HG02981 (cell line): ENCODE measurements around the gene PKDCC.
A peak's percentile ranks its signal among the peaks of the same experiment; 100 is the strongest.

Source experiments
- ATAC-seq: cut with Tn5 transposase; IDR thresholded peaks from one replicate; pipeline ENCODE4 v1.9.1; 2021; ENCODE audit warnings: mild to moderate bottlenecking, moderate library complexity; ENCODE audit not compliant: unreplicated experiment

PKDCC gene

DNA sequence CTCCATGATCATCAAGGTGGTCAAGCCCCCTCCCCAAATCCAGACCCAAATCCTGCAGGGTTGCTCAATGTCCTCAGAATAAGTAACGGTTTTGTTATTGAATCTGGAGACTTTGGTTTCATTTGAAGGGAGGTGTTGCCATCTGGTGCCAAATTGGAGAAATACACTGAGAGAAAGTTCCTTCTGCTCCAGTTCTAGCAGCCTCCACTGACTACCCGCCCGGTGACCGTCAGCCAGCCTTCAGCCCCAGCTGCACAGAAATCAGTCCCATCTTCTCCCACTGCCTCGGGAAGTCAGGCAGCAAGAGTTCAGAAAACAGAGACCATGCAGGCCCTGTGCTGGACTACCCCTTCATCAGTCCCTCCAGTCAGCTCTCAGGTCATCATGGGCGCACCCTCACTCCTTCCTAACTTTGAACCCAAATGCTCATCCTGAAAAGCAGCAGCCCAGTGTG lies 38.7 kb downstream of the PKDCC start:
- no peak for ATAC-seq

DNA sequence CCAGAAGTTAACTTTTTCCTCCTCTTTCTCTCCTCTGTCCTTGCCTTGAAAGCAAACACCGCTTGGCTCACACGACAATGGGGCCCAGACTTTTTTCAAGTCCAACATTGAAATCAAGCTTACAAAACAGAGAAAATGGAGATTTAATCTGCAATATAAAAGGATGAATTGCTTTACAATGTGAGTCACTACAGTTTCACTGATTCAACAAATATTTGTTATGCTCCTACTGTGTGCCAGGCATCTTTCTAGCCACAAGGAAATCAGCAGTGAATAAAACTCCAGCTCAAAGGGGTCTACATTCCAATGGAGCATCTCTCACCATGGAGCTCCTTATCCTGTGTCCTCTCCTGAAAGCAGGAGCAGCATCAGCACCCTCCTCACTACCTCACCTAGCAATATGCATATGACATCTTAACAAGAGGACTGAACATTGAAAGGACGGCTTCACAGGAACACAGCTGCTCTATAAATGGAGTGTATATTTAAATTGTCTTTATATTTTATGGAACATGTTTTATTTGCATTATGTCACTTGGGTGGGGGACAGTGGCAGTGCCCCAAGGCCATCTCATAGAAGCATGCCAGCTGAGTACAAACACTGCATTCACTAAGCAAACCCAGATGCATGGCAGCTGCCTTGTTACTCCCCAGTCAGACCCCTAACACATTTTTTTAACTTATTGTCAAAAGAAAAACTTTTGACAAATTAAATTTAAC lies 39.5 kb downstream of the PKDCC start:
- no peak for ATAC-seq

- ATAC-seq, result no peak
Observed at GRCh38 chr2:42087857-42088195, 40.0 kb downstream of the PKDCC start.

GRCh38 chr2:42089340-42089925 lies 41.6 kb downstream of the PKDCC start:
- ATAC-seq, result peak; percentile 86

- ATAC-seq, result no peak
Observed at GRCh38 chr2:42090216-42090615, 42.4 kb downstream of the PKDCC start.

DNA sequence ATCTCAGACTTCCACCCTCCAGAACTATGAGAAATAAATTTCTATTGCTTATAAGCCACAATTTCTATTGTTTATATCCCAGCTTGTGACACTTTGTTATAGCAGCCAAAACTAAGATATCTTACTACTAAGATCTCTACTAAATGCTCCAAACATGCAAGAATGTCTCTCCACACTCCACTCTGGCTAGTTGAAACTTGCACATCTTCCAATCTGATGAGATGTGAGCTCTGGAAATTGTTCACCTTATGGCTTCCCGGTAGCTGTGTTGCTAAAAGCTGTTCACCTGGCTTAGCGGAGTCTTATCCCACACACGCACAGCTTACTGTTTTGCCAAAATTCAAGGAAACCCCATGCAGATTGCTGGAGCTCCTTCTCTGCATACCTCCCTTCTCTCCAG lies 43.9 kb downstream of the PKDCC start:
- no peak for ATAC-seq

GRCh38 chr2:42092084-42092996 lies 44.5 kb downstream of the PKDCC start:
- no peak for ATAC-seq

DNA sequence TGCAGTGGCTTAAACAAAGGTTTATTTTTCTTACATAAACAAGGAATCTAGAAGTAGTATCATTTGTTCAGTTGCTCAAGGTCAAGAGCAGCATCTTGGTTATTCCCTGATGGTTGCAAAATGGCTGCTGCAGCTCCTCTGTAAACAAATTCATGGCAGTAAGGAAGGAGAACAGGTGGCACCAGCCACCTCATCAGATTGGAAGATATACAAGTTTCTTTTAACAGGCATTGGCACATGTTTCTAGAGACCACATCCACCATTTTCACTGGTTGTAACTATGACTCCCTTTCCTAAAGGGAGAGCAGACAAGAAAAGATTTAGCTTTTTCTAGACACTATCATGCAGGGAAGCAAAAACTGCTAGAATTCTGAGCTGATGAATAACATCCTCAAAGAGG lies 46.3 kb downstream of the PKDCC start:
- ATAC-seq, result no peak

GRCh38 chr2:42095923-42096408 lies 48.1 kb downstream of the PKDCC start:
- ATAC-seq, result no peak

GRCh38 chr2:42096869-42097591 lies 49.2 kb downstream of the PKDCC start:
- peak; percentile 35 for ATAC-seq

DNA sequence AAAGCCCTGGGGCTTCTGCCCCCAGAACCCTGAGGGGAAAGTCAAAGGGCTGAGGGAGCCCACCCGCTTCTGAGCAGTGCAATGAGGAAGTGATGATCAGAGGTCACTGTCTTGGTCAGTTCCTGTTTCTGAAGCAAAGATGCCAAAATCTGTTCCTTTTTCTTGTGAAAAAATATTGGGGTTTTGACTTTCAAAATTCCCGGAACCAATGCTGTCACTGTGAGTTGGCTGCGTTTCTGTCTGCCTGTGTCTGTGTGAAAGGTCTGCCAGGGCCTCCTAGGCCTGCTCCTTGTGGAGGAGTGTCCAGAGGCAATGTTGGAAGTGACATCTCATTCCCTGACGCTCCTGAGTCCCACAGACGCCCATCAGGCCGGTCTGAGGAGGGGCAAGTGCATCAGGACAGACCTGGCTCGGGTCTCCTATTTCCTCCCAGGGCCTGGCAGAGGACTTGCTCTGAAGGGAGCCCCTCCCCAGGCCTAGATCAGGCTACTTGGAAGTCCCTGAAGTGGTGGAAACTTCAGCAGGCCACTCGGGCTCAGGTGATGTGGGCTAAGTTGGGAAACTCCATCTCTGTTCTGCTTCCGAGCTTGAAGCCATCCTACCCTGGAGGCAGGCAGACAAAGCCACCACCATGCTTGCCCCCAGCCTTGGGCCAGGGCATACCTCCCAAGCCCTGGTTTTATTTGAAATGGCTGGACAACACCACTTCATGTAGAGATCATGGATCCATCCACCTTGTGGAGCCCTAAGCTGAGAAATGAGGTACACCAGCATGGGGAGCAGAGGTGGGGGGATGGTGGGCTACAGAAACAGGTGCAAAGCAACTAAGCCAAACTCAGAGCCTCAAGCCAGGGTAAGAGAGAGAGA lies 51.0 kb downstream of the PKDCC start:
- no peak for ATAC-seq

DNA sequence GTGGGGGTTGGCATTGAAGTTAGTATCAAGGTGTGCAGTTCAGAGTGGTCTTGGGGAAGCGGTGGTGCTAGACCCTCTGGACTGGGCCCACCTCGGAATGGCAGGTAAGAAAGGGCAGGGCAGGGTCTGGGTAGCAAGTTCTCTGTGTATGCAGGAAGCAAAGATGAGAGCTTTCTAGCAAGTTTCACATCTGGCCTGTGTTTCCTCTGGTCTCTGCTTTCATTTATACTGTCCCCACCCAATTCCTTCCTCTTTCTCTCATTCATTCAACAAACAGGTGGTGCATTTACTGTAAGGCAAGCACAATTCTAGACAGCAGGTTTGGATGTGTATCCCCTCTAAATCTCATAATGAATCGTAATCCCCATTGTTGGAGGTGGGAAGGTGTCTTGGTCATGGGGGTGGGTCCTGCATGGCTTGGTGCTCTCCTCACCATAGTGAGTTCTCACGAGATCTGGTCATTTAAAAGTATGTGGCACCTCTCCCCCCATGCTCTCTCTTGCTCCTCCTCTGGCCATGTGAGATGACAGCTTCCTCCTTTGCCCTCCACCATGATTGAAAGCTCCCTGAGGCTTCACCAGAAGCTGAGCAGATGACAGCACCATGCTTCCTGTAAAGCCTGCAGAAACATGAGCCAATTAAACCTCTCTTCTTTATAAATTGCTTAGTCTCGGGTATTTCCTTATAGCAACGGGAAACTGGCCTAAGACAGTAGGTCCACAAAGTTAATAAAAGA lies 51.8 kb downstream of the PKDCC start:
- no peak for ATAC-seq

GRCh38 chr2:42100683-42101205 lies 52.9 kb downstream of the PKDCC start:
- ATAC-seq, result no peak

DNA sequence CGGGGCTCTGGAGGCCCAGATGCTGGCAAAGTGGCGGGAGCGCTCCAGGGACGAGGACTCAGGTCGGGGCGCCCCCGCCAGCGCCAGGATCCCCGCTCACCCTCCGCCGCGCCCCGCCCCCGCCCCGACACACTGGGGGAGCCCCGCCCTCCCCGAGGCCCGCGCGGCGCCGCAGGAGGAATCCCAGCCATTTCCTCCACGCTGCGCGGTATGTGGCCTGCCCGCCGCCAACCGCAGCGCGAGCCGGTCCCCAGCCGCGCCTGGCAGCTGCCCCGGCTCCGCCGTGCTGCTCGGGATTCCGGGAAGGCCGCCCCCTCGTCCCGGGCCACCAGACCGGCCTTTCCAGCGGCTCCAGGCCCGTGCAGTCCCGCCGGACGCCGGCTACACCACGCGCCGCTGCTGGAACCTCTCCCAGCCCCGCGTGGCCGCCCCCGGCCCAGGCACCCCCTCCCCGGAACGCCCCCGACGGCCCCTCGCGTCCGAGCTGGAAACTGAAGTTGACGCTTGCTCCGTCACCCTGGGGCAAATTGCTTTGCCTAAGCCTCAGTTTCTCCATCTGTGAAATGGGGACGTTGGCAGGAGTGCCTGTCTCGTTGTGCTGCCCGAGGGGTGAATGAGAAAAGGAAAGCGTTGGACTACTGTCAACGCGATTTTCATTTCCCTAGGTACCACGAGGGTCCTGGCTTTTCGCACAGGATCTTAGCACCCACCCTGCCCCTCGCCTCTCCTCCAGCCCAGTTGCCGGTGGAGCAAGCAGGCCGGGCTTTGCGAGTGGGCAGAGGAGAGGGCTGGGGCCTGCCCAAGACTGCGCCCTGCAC lies 53.6 kb downstream of the PKDCC start:
- no peak for ATAC-seq

DNA sequence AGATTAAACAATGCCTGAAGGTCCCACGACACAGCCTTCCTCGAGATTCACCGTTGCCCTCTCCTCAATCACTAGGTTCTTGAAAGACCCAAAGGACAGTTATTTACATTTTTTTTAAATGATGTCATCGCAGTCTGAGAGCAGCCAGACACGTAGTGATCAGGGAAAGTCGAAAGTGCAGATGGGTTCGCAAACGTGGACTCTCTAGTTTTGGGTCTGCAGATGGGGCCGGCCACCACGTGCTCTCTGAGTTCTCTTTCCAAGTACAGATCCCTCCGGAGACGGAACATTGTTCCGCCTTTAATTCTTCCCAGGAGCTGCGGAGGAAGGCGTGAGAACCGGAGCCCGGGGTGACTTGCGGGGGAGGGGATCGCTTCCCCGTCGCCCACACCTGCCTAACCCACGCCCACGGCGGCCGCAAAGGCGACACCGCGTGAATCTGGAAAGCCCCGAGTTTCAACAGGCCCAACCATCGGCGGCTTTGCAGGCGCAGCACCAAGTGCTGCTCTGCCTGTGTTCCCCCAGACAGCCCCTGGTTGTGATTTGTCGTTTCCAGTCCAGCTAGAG lies 54.3 kb downstream of the PKDCC start:
- peak; percentile 52 for ATAC-seq

GRCh38 chr2:42102591-42103450 lies 55.0 kb downstream of the PKDCC start:
- peak; percentile 0 for ATAC-seq

GRCh38 chr2:42103829-42104228 lies 56.0 kb downstream of the PKDCC start:
- ATAC-seq, result no peak
